Stimulated activated CD4-positive, alpha-beta T cell treated with anti-CD3 and anti-CD28 coated beads, Interleukin-12 subunit alpha, Interleukin-12 subunit beta, amount 100 ng/mL, for 24 hours (primary cell): Measurements from ENCODE around the gene UCK2.

ENCODE experiments used
- DNase-seq, 2 experiments: peaks; one replicate each; pipeline ENCODE4 v3.0.0-alpha.2; 2020; ENCODE audit warnings: low read depth in 2 of 2

Gene UCK2

DNA sequence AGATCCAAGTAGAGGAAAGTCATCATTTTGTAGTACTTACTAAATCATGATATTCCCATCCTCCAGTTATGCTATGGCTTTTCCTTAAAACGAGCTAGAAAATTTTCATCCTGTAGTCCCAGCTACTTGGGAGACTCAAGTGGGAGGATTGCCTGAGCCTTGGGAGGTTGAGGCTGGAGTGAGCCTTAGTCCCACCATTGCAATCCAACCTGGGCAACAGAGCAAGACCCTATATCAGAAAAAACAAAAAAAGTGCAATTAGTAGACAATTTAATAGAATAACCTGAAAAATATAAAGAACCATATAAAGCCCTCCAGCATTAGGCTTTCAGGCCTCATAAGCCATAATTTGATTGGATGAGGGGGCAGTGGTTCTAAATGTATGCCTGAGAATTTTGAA lies 6.8 kb downstream of the UCK2 start:
- no peak for DNase-seq

DNA sequence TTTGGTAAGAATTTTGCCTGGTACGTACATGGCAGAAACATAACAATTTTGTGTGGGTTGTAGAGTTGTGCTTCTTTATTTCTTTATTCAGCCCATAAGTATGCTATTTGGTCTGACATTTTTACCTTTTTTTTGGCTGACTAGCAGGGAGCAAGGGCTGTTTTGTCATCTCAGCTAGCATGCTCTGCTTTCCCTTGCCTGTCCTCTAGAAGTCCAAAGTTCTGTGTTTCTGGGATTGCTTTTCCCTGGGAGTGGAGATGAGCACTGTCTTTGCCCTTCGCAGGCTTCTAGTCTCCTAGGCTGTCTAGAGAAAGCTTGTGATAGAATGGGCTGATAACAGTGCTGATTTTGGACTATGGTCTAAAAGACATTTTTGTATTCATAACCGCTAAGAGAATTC lies 7.5 kb downstream of the UCK2 start:
- no peak for DNase-seq

DNA sequence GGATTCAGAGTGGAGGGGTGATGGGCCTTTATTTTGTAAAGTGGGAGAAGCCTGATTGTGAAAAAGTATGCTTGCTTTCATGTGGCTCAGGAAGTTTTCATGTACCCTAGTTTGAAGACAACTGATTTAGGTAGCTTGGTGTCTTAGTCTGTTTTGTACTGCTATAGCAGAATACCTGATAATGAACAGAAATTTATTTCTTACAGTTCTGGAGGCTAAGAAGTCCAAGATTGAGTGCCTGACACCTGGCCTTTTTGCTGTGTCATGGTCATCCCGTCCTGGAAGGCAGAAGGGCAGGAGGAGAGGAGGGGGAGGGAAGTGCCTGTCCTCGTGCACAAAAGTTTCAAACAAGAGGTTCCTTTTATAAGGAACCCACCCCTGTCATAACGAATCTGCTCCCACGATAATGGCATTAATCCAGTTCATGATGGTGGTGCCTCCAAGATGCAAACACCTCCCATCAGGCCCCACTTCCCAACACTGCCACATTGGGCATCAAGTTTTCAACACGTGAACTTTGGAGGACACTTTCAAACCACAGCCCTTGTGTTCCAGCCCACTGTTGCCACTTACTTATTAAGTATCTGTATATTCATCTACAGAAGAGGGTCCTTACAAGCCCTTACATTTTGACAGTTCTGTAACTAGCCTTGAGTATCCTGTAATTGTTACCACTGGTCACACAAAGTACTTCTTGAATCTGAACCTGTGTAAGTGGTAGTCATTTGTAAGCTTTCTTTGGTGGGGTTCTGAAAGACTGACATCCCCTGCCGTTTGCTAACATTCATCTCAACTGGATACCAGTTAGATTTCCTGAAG lies 9.5 kb downstream of the UCK2 start:
- no peak for DNase-seq

DNA sequence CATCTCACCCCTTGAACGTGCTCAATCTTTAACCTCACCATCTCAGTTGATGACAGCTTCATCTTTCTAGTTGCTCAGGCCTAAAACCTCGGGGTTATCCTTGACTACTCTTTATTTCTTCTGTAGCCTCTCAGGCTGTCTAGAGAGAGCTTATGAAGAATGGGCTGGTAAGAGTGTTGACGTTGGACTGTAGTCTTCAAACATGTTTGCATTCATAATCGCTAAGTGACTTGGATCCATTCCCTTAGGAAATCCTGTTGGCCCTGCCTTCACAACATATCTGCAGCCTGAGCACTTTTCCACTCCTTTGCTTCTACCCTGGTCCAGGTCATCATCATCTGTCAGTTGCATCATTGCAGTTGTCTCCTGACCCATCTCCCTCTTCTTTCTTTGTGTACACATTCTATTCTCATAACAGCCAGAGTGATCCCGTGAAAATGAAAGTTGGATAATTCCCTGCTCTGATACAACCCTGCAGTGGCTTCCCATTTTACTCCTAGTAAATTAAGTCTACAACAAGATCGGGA lies 10.5 kb downstream of the UCK2 start:
- DNase-seq, result no peak

DNA sequence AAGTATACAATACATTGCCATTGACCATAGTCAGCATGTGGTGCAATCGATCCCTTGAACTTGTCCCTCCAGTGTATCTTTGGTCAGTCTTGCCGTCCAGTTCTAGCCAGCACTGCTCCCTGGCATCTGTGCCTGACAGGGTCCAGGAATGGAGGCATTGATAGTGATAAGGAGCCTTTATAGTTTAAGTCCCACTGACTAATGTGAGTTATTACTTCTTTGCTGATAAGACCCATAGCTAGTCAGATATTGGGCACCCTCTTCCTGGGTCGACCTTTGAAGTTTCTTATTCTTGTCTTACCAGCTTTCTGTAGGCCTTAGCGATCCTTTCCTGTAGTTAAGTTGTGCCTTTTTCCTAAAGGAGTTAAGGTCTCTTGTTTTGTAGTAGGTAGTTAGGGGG lies 13.0 kb downstream of the UCK2 start:
- DNase-seq, result no peak

DNA sequence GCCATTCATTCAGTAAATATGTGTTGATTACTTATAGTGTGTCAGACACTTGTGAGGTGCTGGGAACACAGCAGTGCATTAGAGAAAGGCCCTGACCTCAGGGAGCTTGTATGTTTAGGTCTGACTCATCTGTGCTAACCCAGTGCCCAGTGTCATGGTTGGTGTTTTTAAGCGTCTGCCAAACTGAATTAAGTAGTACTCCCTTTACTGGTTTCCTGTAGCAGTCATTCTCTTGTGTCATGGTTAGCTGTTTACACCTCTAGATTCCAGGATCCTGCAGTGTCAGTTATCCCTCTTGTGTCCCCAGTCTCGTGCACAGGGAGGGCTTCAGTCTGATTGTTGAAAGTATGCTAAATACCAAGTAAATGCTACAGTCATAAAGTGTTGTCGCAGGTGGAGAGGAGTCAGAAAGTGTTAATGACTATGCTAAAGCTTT lies 14.2 kb downstream of the UCK2 start:
- no peak for DNase-seq

DNA sequence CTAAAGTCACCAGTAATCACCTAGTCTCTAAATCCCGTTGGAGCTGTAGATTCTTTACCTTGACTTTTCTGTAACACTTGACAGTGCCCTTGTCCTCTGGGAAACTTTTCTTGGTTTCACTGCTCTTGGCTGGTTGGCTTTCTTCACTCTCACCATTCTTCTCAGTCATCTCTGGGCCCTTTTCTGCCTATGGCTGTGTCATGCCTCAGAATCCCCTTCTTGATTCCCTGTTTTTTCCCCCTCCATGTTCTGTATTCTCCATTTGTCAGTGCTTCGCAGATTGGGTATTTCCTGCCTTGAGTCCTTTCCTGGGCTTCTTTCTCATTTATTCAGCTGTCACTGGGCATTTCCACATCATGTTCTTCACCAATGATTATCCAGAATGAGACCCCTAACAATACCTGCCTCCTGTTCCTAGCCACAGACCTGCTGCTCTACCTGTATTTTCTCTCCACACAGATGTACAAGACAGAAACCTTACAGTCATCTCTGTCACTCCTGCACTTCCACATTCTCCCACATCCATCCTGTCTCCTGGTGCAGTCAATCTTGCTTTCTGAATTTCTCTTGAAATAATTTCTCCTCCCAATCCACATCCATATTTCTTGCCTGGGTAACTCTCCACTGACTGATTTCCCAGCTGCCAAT lies 14.7 kb downstream of the UCK2 start:
- DNase-seq, result no peak

DNA sequence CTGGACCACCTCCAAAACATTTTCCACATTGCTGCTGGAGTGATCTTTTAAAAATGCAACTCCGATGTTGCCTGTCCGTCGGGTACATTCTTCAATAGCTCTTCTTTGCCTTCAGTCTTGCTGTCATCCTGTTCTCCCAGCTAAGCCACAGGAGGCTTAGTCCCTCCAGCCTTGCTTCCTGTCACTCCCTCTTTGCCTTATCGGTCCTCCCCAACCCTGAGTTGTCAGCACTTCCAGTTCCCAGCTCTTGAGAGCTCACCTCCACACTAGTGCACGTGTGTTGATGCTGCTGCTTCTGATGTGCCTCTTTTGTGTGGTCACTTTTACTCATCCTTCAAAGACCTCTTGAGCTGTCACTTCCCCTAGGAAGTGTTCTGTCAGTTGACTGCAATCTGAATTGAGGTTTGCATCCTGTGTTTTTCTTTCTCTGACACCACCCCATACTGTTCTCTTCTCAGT lies 15.3 kb downstream of the UCK2 start:
- DNase-seq, result no peak

DNA sequence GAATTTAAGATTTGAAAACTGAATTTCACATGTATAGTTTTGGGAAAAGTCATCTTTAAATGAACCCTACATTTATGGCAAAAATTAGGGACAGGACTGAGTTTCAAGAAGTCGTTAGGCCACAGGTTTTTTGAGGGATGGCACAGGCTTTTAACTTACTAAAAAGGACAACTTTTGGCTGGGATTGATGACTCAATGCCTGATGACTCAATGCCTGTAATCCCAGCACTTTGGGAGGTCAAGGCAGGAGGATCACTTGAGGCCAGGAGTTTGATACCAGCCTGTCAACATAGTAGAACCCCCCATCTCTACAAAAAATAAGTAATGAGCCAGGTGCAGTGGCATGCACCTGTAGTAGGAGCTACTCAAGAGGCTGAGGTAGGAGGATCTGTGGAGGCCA lies 15.9 kb downstream of the UCK2 start:
- no peak for DNase-seq

DNA sequence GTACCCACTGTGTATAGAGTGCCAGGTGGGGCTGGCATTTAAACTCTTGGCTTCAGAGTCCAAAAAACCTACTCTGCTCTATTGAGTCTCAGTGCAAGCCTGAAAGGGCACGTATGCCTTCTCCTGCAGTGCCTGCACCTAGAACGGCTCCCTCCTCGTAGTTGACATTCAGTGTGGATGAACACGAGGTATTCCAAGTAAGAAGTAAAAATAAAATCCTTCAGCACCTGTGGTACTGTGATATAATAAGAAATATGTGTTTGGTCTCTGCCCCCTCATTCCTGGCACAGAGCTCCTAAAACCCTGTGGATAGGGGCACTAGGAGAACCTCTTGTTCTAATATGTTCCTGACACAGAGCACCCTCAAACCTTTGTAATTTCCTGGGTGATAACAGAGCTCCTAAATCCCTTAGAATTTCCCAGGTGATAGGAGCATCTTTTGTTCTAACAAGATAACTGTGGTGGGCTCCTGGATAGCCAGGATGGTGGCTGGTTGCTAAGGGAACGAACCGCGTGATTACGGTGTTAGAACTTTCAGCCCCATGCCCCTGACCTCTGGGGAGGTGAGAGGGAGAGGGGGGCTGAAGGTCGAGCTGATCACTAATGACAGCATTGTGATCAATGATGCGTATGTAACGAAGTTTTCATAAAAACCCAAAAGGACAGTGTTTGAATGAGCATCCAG lies 16.8 kb downstream of the UCK2 start:
- no peak for DNase-seq

DNA sequence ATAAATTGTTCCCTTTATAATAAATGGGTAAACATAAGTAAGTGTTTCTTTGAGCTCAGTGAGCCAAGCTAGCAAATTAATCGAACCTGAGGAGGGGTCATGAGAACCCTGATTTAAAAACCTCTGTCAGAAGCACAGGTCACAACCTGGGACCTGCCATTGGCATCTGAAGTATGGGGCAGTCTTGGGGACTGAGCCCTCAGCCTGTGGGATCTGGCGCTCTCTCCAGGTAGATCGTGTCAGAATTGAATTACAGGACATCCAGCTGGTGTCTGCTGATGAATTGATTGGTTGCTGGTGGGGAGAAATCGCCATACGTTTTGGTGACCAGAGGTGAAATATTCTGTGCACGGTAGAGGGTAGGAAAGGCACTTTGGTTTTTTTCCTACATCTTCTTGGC lies 17.5 kb downstream of the UCK2 start:
- no peak for DNase-seq

DNA sequence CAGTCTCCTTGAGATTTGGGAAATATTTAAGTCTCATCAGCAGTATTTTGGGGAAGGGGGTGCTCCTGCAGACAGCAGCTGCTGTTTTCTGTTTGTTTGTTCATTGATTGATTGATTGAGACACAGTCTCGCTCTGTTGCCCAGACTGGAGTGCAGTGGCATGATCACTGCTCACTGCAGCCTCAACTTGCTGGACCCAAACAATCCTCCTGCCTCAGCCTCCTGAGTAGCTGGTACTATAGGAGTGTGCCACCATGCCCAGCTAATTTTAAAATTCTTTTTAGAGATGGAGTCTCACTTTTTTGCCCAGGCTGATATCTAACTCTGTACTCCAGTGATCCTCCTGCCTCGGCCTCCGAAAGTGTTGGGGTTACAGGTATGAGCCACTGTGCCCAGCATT lies 18.2 kb downstream of the UCK2 start:
- no peak for DNase-seq

DNA sequence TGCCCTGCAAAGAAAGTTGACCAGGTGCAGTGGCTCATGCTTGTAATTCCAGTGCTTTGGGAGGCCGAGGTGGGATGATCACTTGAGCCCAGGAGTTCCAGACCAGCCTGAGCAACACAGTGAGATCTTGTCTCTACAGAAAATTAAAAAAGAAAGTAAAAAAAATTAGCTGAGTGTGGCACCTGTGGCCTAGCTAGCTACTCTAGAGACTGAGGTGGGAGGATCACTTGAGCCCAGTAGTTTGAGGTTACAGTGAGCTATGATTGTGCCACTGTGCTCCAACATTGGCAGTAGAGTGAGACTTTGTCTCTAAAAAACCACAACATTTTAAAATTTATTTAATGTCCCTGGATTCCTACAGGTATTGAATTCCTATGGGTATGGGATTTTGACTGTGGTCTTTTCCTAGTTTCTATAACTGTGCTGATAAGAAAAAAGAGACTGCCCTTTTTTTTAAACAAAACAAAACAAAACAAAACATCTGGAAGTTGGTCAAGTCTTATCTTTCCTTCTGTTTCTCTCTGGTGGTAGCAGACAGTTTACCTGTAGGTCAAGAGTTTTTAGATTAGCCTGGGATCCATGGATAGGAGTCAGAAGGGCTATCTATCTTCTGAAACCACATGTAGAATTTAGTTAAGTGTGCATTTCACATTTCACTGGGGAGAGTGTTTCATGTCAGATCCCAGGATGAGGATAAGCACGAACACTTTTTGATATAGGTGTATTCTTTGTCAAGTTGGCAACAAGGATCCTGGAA lies 18.8 kb downstream of the UCK2 start:
- DNase-seq, result no peak

DNA sequence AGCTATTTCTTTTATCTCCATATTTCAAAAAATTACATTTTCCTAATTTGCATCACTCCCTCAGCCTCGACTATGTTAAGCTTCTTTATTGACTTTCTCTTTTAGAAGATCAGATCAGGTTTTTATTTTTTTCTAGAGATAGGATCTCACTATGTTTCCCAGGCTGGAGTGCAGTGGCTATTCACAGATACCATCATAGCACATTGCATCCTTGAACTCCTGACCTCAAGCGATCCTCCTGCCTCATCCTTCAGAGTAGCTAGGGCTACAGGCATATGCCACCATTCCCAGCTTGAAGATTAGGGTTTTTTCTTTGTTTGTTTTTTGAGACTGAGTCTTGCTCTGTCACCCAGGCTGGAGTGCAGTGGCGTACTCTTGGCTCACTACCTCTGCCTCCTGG lies 20.1 kb downstream of the UCK2 start:
- no peak for DNase-seq

DNA sequence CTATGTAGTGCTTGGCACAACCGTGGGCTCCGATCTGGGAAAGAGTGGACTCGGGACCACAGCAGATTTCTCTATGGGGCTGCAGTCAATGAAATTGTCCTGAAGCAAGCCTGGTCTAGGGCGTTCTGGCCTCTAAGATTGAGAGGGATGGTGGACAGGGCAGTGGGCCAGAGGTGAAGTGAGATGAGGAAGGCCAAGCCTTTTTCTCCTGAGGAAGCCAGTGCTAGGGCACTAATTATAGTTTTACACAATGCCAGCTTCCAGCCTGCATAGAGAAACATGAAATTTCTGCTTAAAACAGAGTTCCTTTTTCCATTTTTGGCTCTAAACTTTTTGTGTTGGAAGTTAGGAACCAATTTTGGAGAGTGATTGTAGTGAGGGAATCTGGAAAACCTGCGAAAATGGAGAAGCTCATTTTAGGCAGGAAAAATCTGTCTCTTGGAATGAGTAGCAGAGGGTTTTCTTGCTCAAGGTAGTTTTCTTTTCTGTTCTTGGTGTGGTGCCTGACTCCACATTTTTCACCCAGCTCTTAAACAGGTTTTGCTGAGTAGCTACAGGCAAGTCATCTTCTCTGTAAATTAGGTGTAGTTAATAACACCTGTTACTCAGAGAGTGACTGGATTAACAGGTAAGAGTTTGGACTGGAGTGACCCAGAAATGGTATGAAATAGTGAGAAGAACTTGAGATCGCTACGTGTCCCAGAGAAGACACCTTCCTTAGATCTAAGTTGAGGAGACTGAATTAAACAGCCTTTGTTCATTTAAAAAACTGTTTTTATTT lies 22.1 kb downstream of the UCK2 start:
- no peak for DNase-seq

DNA sequence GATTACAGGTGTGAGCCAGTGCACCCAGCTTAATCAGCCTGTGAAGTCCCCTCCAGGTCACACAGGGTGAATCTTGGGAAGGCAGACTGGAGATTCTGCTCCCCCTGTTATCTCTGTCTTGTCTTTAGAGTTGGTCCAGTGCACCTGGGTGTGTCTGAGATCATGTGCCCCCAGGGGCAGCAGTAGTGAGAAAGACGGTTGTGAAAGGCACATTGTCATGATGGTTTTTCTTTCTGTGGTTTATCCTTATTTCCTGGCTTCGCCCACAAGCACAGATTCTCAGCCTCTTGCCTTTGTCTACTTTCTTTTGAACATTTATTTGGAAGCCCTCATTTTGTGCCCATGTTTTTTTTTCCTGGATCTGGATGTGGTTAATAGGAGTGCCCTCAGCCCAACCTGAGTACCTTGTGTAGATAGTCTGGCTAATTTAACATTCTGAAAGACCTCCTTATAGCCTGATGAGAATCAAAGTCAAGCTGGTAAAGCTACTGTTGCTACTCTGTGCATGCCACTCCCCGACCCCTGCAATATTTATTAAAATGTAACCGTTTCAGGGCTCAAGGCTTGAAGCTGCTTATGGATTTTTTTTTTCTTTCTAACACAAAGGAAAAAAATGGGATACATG lies 23.7 kb downstream of the UCK2 start:
- no peak for DNase-seq

DNA sequence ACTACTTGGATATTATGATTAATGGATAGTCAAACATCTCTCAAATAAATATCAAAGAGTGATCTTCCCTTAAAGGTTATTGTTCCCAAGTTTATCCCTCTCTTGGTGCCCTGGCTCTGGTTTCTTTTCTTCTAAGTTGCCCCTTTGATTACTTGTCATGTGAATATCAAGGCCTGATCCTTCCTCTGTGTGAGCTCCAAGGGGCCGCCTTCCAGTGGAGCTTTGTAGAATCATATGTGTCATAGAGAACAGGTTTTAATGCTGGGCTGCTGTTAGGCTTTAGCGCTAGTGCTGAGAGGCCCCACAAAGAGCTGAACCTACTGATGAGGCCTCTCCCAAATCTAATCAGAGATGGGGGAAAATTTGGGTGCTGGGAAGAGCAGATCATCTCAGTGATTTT lies 25.5 kb downstream of the UCK2 start:
- DNase-seq, result no peak

DNA sequence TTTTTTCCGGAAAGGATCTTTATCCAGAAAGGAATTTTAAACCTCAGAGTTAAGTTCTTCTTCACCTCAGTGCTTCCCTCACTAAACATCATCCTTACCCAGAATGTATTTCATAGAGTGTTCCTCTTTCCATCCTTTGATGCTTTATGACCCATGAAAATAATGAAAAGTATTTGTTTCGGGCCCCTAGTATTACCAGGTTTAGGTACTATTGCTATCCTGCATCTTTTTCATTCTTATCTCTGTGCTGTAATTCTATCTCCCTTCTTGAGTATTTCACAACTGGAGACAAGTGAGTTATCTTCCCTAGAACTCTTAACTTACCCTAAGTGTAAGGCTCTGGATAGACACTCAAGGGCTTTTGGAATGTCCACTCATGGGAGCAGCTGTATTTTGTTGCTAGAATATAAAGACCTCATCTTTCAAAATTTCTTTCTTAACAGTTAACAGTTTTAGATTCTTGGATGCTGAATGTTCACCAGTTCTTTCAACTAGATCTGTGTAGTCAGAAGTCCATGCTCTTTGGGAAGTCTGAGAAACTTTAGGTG lies 26.2 kb downstream of the UCK2 start:
- no peak for DNase-seq

DNA sequence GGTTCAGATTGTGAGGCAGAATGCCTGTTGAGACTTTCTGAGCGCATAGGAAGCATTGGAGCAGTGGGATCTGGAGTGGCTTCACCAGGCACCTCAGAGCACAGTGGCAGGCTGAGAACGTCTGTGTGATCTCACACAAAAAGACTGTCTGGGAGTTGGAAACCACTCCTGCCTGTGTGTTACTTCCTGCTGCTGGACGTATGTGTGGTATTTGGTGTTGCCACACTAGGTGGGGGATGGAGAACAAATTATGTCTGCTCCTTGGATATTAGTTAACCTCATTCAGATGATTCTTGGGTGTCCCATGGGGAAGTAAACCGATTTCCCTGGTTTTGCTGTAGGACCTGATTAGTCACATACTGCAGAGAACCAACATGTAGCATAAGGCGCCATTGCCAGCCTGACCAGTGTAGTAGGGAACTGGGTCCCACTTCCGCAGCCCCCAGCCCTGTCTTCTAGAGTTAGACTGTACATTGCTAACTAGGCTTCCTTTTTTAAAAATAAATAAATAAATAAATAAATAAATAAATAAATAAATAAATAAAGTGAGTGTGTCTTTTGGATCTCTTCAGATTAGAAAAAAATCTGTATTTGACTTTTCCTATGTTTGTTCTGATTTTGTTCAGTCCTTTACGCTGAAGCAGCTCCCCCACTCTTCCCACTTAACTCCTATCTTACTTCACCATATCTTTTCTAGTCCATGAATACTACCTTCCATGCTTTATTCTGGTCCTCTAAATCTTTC lies 26.9 kb downstream of the UCK2 start:
- no peak for DNase-seq
